NCI-H2029 treated with DMSO at 0.1 percent for 48 hours (cell line): ENCODE measurements around the gene DIDO1.
"Not testable (repeated sequence)": the region's sequence is repeated elsewhere in the genome, so short reads cannot be mapped to it uniquely, and the experiment has no call there.

ENCODE experiments used
- DNase-seq: peaks from one replicate; lab custom pipeline; 2025; lab: John Stamatoyannopoulos, UW

Gene DIDO1

DNA sequence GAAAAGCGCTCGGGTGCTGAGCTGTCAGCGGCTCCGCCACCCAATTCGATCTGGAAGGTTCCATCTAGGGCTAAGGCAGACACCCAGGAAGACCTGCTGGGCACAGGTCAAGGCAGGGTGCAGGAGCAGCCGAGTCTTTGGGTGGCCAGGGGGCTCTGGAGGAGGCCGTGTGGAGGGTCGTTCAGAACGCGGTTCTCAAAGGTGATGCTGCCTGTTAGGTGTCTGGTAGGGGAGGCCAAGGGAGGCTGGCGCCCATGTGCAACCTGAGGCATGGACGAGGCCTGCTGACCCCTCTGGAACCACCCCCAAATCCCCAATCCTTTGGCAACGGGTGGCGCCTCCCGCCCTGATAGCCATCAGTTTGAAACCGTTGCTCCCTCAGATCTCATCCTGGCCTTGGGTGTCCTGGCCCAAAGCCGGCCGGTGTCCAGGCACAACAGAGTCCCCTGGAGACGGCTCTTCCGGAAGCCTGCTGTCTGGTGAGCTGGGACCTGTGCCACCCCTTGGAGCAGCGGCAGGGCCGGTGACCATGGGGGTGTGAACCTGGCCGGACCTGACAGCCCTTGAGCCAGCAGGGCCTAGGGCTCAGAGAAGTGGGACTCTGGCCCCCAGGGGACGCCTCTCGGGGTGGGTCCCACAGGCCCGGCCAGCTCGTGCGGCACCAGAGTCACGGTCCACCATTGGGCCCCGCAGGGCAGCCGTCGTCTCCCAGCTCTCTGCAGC is 36.7 kb upstream of the DIDO1 start:
- no peak for DNase-seq

DNA sequence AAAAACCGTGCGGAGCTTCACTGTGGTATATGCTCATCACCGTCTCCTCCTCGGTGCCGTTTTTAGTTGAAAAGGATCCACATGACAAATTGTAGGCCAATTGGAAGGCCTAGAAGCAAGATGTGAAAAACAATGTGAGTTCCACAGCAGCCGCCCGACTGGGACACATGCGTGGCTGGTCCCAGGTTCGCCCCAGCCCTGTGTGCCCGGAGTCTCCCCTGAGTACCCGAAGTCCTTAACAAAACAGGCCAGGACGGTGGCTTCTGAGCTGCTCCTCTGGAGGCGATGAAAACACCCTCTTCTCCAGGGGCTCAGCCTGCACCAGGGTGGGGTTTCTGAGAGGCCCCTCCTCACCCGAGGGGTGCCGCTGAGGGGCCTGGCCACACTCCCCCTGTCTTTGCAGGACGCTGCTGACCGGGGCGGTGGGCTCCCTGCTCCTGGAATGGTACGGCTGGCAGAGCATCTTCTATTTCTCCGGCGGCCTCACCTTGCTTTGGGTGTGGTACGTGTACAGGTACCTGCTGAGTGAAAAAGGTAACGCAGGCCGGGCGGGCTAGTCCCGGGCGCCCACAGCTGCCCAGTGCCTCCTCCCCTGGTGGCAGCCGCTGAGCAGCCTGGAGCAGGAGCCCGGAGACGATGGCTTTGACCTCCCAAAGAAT is 36.0 kb upstream of the DIDO1 start:
- DNase-seq, result no peak

DNA sequence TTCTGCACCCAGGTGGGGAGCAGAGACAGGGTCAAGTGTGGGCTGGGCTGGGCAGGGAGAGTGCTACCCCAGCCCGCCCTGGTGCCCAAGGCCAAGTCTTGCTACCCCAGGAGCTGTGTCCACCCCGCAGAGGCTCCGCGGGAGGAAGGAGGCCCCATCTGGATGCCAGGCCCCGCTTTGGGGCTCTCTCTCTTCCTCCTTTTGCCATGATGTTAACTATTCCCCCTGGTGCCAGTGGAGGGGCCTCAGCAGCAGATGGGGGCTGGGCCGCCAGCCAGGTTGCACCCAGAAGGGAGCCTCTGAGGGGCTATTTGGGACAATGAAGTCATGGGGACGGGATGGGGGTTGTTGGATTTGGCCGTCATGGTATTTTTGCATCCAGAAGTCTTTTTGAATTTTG is 35.5 kb upstream of the DIDO1 start:
- DNase-seq, result no peak

DNA sequence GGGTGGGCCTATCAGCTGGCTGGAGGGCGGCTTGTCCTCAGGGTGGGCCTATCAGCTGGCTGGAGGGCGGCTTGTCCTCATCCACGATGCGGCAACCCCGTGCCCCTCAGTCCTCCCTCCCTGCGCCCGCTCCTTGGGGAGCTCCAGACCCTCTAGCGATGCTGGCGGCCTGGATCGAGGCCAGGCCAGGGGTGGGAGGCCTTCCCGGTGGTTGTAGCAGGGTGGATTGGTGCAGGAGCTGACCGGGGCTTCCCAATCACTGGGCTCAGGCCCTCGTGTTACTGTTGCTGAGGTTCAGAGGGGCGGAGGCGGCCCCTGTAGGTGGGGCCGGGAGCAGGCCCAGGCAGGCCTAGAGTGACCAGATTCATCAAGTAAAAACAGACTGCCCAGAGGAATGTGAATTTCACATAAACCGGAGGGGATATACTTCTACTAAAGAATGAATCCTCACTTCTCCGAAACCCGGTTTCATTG is 35.0 kb upstream of the DIDO1 start:
- DNase-seq, result no peak

DNA sequence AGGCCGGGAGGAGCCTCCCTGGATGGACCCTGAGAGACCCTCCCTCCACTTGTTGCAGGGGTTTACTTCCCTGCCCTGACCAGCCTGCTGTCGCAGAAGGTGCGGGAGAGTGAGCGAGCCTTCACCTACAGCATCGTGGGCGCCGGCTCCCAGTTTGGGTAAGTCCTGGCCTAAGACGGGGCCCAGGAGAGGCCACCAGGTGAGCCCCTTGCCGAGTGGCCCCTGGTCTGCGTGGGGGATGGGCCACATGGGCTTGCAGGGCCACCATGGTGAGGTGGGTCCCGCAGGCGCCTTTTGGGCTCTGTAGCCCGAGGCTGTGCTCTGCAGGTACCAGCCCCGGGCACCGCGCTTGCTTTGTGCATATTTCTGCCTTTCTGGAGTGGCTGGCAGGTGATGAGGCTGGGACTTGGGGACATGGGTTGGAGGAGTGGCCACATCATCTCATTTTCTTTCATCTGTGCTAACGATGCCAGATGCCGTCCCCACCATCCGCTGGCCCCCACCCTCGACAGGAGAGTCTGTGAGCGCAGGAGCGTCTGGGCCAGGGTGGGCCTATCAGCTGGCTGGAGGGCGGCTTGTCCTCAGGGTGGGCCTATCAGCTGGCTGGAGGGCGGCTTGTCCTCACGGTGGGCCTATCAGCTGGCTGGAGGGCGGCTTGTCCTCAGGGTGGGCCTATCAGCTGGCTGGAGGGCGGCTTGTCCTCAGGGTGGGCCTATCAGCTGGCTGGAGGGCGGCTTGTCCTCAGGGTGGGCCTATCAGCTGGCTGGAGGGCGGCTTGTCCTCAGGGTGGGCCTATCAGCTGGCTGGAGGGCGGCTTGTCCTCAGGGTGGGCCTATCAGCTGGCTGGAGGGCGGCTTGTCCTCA is 34.4 kb upstream of the DIDO1 start:
- not testable (repeated sequence) for DNase-seq

DNA sequence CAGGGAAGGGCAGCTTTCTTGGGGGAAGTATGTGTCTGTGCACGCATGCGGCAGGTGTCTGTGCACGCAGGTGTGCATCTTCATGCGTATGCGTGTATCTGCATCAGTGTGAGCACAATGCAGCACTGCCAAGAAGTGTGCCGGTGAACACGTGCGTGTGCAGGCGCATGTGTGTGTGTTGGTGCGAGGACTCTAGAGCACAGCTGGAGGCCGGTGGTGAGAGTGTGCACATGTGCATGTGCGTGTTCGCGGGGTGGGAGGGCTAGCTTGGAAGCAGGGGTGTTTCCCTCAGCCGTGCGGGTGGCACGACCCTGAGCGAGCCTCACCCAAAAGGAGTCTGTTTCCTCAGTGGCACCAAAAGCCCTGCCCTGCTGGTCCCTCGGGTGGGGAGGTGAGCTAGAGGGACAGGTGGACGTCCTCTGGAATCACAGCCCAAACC is 33.7 kb upstream of the DIDO1 start:
- DNase-seq, result no peak

DNA sequence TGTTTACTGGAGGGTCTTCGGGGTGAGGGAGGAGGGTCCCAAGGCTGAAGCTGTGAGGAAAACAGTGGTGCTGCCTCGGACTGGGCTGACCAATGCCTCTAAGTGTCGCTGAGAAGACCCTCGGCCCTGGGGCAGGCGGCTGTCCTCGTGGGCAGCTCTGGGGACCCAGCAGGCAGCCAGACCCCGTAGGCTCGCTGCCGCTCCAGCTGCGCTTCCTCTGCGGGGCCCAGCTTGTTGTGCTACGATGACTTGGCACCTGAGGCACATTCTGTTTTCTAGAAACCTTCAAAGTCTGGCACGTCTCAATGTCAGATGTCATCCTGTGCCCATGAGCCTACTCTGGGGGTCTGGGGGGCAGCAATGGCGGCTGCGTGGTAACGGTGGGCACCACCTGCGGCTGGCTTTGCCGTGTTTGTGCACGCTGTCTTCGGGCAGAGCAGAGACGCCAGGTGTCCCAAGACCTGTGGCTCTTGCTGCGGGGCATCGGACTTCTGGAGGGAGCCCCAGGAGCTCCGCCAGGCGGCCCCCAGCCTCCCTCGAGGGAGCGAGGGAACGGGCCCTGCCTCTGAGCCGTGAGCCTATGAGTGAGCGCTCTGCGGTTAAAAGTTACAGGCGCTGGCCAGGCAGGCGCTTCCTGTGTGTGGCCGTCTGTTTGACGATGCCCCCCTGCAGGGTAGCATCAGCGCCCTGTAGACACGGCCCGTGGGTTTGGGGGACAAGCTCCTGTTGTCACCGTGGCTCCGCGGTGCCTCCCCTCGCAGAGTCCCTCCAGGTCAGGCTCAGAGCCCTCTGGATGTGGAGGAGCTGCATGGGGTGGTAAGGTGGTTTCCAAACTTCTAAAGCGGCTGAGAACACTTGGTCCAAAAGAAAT is 33.0 kb upstream of the DIDO1 start:
- DNase-seq, result no peak

DNA sequence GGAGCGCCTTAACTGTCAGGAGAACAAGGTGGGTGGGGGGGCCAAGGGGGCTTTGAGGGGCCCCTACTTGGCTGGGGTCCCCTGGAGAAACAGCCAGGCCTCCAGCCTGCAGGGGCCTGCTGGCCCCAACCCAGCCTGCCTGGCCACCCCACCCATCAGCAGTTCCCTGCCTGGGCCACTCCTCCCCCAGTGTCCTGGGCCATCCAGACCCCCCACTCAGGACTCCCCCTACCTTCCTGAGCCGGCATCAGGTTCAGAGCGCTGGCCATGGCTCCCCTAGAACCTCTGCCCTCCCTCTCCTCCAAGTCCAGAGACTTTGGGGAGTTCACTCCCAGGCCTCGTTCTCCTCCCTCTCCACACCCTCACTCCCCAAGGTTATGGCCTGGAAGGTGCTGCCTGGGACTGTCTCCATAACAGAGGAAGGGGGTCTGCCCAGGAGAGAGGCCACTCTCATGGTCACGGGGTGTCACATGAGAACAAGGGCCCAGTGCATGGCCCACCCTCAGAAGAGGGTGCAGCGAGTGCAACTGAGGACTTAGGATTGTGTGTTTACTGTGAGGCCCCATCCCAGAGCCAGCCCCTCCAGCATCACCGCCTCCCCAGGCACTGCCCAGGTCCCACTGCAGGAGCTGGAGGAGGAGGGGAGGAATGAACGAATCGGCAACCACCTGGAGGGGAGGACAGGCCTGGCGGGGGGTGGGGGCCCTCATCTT is 32.2 kb upstream of the DIDO1 start:
- no peak for DNase-seq

DNA sequence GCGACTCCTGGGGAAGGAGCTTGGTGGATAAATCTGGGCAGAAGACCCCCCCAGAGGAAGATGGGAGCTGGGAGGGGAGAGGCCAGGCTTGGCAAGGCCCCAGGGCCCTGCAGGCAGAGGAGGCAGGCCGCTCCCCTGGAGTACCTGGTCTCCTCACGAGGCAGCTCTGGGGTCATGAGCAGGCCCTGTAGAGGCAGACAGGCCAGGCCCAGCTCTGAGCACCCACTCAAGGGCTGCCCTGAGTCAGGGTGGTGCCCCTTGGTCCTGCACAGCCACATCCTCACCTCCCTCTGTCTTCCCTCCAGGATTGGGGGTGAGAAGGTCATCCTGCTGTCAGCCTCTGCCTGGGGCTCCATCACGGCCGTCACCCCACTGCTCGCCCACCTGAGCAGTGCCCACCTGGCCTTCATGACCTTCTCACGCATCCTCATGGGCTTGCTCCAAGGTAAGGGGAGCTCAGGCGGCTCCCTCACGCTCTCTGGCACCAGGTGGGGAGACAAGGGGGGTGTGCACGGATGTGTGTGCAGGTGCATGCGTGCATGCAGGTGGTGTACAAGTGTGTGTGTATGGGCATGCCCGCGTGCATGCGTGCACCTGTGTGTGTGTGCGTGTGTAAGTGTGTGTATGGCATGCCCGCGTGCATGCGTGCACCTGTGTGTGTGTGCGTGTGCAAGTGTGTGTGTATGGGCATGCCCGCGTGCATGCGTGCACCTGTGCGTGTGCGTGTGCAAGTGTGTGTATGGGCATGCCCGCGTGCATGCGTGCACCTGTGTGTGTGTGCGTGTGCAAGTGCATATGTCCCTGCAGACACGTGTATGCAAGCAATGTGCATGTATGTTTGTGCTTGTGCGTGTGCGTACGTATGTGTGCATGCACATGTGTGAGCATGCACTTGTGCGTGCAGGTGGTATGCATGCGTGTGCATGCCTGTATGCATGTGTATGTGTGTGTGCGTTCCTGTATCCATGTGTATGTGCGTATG is 31.1 kb upstream of the DIDO1 start:
- no peak for DNase-seq

DNA sequence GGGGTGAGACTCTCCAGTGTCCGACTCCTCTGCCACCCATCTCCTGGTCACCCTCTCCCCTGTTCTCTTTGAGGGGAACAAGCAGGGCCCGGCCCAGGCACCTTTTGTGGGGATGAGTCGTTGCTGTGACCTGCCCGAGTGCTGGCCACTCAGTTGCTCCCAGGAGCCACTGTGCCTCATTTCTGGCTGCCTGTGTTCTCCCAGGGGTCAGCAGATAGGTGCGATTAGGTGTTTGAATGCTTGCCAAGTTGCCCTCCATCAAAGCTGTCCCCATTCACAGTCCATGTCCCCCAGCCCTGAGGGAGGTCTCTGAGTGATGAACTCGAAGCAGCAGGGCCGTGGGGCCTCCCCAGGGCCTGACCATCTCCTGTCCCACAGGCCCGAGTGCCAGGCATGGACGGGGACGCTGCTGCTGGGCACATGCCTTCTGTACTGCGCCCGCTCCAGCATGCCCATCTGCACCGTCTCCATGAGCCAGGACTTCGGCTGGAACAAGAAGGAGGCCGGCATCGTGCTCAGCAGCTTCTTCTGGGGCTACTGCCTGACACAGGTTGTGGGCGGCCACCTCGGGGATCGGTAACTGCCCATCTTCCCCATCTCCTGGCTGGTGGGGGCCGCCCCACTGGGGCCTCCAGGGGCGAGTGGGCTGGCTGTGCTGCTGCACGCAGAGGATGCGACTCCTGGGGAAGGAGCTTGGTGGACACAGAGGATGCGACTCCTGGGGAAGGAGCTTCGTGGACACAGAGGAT is 30.3 kb upstream of the DIDO1 start:
- no peak for DNase-seq

DNA sequence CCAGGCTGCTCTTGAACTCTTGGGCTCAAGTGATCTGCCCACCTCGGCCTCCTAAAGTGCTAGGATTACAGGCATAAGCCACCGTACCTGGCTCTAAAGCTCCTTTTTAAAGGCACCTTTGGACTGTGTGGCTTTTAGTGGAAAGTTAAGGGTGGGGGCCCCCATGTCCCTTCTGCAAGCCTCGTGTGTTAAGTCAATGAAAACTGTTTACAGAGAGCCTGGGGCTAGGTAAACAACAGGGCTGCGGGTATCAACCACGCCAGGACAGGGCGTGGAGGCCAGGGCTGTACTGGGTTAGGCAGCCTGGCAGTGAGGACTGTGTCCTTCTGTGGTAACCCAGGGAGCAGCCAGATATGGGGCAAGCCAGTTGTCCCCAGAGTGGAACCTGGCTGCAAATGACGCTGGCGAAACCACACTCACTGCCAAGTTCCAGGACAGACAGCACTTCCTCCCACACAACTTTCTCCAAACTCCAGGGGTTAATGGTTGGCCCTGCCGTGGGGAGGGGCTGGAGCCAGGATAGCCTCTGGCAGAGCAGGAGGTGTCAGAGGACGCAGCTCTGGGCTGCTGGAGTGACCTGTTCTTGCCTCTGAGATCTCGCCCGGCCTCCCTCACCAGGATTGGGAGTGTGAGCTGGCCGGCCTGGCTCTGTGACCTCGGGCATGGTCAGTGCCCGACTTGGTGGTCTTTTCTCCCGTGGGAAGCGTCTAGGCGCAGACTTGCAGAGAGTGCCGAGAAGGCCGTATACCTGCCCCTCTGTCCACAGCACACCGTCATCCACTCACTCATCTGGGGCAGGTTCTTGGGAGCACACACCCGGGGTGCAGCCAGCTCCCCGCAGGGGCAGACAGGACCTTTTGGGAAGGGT is 29.4 kb upstream of the DIDO1 start:
- no peak for DNase-seq

DNA sequence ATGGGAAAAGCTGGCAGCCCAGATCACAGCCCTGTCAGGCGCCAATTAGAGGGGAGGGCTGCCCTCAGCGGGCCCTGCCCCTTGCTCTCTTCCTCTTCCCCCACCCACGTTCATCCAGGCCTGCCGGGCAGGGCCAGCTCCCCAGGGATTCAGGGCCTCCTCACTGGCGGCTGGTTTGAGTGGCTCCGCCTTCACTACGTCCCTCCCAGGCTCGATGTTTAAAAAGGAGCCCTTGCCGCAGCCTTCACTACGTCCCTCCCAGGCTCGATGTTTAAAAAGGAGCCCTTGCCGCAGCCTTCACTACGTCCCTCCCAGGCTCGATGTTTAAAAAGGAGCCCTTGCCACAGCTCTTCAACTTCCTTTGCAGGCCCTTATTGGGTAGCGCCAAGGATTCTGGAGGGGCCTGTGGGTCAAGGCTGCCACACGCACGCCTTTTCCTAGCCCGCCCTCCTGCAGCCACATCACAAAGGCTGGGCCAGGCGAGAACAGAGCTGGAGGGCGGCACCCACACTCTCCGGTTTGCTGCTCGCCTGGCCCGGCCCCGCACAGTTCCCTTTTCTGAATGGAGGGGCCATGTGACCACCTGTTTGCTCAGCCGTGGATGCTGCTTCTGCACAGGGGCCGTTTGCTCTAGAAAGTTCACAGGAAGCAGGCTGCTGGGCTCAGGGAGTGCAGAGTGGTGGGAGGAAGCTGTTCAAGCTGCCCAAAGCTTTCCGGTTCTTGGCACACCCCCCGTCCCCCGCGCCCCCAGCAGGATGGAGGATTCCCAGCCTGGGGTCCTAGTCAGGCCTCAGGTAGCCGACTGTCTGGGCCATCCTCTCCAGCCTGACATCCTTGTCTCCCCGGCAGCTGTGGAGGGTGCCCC is 27.8 kb upstream of the DIDO1 start:
- no peak for DNase-seq

DNA sequence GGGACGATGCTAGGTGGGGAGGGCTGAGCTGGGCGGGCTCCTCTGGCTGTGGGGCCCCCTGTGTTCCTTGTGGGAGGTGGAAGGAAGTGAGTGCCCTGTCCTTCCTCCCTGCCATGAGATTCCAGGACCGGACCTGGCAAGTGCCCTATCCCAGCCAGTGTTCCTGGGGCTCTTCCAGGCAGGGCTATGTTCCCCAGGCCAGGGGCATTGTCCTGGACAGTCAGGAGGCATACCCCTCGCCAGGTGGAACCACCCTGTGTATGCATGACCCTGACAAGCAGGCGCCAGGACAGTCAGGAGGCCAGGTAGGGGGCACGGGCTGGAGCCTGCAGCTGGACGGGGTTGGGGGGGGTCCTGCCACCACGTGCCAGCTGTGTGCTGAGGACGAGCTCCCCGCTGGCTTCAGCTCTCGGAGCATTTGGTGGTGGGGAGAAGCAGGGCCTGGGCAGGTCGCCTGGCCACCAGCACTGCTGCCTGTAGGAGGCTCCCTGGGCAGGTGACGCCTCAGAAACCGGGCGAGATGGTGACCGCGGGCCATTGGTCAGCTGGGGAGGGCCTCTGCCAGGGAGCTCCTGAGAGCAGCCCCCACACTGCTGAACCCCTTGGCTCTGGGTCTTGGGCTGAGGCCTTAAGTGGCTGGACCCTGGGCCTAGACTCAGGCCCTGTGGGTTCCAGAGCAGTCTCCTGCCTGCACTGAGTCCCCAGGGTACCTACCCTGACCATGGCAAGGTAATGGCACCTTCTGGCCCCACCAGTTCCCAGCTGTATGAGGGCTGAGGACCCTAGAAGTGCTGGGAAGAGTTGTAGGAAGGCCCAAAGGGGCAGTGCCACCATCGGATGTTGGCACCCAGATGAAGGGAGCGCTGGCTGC is 26.9 kb upstream of the DIDO1 start:
- DNase-seq, result no peak

DNA sequence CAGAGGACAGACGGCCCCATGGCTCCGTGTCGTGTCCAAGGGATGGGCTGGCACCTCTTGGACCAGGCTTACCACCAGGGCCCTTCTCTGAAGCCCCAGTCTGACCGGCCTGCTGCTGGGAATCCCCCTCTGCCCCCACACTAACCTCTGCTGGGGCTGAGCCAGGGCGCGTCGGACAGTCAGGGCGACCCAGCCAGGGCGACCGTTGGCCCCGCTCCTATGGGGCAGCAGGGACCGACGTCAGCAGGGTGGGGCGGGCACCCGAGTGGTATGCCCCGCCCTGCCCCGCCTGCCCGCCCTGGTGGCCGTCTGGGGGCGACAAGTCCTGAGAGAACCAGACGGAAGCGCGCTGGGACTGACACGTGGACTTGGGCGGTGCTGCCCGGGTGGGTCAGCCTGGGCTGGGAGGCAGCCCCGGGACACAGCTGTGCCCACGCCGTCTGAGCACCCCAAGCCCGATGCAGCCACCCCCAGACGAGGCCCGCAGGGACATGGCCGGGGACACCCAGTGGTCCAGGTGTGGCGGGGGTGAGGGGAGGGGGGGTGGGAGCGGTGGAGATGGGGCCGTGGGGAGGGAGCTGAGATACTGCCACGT is 26.2 kb upstream of the DIDO1 start, which contains the start of gene SLC17A9:
Gene SLC17A9 (plus strand): TSS at position 337 of the 595 bp plus-strand sequence. CDS start 122 bp downstream, at position 459.
- no peak for DNase-seq

DNA sequence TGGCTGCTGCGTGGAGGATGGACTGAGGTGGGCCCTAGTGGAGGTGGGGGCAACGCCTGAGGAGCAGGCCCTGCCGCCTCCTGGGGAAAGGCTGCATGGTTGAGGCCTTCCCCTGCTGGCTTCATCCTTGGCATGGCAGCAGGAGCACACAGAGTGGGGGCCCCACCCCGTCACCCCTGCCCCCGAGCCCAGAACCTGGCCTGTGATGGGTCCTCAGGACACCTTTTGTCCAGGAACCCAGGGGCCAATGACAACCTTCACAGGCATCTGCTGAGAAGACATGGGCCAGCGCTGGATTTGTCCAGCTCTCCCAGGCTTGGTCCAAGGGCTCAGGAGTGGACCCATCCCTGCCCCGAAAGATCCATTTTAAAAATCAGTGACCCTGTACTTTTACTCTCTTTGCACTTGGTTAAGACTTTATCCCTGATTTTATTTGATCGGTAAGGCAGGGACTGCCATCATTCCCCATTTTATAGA is 25.6 kb upstream of the DIDO1 start:
- DNase-seq, result no peak
